MCF 10A (cell line): ENCODE results near the gene IL17C. TPM values are rescaled to one million over a fixed set of nuclear protein-coding genes. Genes with fewer than 3 reads are reported as not detected.

Experiments
- BruUV-seq: library from RNA; stranded (reverse); fragments of 400-500 nt; replicated peaks from 2 replicates; lab custom pipeline; 2021; lab: Mats Ljungman, UMichigan
- CTCF ChIA-PET: fragments of 300-600 bp; sonication (Branson Sonifier 250); formaldehyde crosslinking; extraction: SDS; loops from one replicate; lab custom pipeline; 2021; ENCODE audit warnings: antibody characterized with exemption, inconsistent platforms; lab: Yijun Ruan, JAX
- POLR2A ChIA-PET: fragments of 300-600, 350-650 bp; sonication (Branson Sonifier 250); formaldehyde crosslinking; extraction: SDS; loops from one replicate; lab custom pipeline; 2020; ENCODE audit warnings: antibody characterized with exemption, inconsistent platforms; lab: Yijun Ruan, JAX
- DNase-seq: peaks from one replicate; pipeline ENCODE4 v3.0.0-alpha.2; 2018; ENCODE audit not compliant: unreplicated experiment
- H3K27ac Mint-ChIP-seq: one replicate; pipeline ENCODE4 v1.8.0; 2022; ENCODE audit warnings: mild to moderate bottlenecking, low read depth, mixed read lengths; ENCODE audit not compliant: unreplicated experiment
- H3K27me3 Mint-ChIP-seq: one replicate; pipeline ENCODE4 v1.8.0; 2022; ENCODE audit warnings: mixed read lengths; ENCODE audit not compliant: insufficient read depth, unreplicated experiment
- H3K36me3 Mint-ChIP-seq: one replicate; pipeline ENCODE4 v1.8.0; 2022; ENCODE audit warnings: mild to moderate bottlenecking, moderate library complexity, mixed read lengths; ENCODE audit not compliant: insufficient read depth, unreplicated experiment
- H3K4me1 Mint-ChIP-seq: one replicate; pipeline ENCODE4 v1.8.0; 2022; ENCODE audit warnings: mixed read lengths; ENCODE audit not compliant: insufficient read depth, unreplicated experiment
- H3K4me3 Mint-ChIP-seq: one replicate; pipeline ENCODE4 v1.8.0; 2022; ENCODE audit warnings: mild to moderate bottlenecking, moderate library complexity, mixed read lengths; ENCODE audit not compliant: unreplicated experiment
- H3K9me3 Mint-ChIP-seq: one replicate; pipeline ENCODE4 v1.8.0; 2022; ENCODE audit warnings: mixed read lengths; ENCODE audit not compliant: unreplicated experiment
- intact Hi-C: fragments of 100-400 bp; cut with micrococcal nuclease; formaldehyde crosslinking; loops from 2 replicates; pipeline ENCODE4 v1.14.1; 2022
- total RNA-seq: library from RNA; stranded (reverse); gene quantifications from 2 replicates; pipeline ENCODE4 v1.2.3, GENCODE V29; 2022
- TF ChIP-seq, protein P1 (sequence below): fragments of 200-600 bp; IDR thresholded peaks from one replicate; pipeline ENCODE4 v1.8.0; 2022; ENCODE audit warnings: antibody characterized with exemption, mild to moderate bottlenecking; ENCODE audit not compliant: unreplicated experiment

Gene IL17C
- total RNA-seq, 1 experiment from 2014 or later, result not detected

DNA sequence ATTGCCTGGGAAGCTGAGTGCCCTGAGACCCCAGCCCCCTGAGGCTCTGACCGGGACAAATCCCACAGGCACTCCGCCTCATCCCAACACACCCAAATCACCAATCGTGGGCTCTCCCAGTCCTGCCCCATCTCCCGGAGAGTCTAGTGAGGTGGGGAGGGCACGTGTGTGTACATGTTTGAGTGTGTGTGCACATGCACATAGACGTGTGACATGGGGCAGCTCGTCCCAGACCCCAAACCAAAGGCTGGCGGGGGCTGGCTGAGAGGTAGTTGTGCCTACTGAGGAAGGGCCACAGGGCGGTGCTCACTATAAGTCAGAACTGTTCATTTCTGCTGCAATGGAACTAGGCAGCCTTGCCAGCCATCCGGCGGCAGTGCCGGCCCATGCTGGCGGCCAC, 39.3 kb downstream of the IL17C start:
- Mint-ChIP-seq H3K36me3 (peaks cover 6% of the 10 kb centered on the region), H3K4me1 (no peaks in the 10 kb centered on the region), H3K27me3 (peaks cover 8% of the 10 kb centered on the region), H3K9me3 (no peaks in the 10 kb centered on the region), H3K27ac (no peak overlapping the region), H3K4me3 (no peak overlapping the region)
- DNase-seq, result no peak
- TF ChIP-seq, protein P1, sequence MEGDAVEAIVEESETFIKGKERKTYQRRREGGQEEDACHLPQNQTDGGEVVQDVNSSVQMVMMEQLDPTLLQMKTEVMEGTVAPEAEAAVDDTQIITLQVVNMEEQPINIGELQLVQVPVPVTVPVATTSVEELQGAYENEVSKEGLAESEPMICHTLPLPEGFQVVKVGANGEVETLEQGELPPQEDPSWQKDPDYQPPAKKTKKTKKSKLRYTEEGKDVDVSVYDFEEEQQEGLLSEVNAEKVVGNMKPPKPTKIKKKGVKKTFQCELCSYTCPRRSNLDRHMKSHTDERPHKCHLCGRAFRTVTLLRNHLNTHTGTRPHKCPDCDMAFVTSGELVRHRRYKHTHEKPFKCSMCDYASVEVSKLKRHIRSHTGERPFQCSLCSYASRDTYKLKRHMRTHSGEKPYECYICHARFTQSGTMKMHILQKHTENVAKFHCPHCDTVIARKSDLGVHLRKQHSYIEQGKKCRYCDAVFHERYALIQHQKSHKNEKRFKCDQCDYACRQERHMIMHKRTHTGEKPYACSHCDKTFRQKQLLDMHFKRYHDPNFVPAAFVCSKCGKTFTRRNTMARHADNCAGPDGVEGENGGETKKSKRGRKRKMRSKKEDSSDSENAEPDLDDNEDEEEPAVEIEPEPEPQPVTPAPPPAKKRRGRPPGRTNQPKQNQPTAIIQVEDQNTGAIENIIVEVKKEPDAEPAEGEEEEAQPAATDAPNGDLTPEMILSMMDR, result no peak
- POLR2A ChIA-PET, result no interaction called here
- no TSS peak for BruUV-seq
- intact Hi-C loops, result no loop called here
- CTCF ChIA-PET, result no interaction called here

GRCh38 chr16:88678224-88678979, 40.0 kb downstream of the IL17C start:
- BruUV-seq, result no TSS peak
- intact Hi-C loops, result no loop called here
- DNase-seq, result no peak
- H3K27me3 Mint-ChIP-seq, result peaks cover 11% of the 10 kb centered on the region
- TF ChIP-seq, protein P1, result no peak
- peaks cover 6% of the 10 kb centered on the region for H3K36me3 Mint-ChIP-seq
- no peak overlapping the region for H3K27ac Mint-ChIP-seq
- H3K4me1 Mint-ChIP-seq, result no peaks in the 10 kb centered on the region
- no peaks in the 10 kb centered on the region for H3K9me3 Mint-ChIP-seq
- POLR2A ChIA-PET, result no interaction called here
- no peak overlapping the region for H3K4me3 Mint-ChIP-seq
- CTCF ChIA-PET, result no interaction called here

DNA sequence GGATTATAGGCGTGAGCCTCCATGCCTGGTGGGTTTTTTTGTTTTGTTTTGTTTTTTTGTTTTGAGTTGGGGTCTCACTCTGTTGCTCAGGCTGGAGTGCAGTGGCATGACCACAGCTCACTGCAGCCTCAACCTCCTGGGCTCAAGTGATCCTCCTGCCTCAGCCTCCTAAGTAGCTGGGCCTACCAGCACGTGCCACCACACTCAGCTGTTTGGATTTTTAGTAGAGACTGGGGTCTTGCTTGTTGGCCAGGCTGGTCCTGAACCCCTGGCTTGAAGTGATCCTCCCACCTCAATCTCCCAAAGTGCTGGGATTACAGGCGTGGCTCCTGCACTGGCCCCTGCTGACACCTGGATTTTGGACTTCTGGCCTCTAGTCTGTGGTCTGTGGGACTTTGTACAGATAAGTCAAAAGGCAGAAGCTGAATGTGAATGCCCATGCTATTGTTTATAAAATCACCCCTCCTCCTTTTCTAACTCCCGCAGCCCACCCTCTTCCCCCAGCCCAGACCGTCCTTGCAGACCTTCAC, 42.2 kb downstream of the IL17C start:
- Mint-ChIP-seq H3K4me3 (no peak overlapping the region), H3K27ac (no peak overlapping the region), H3K36me3 (peaks cover 6% of the 10 kb centered on the region), H3K9me3 (no peaks in the 10 kb centered on the region), H3K4me1 (no peaks in the 10 kb centered on the region), H3K27me3 (peaks cover 22% of the 10 kb centered on the region)
- intact Hi-C loops, result no loop called here
- DNase-seq, result no peak
- no TSS peak for BruUV-seq
- TF ChIP-seq, protein P1, result no peak
- ChIA-PET POLR2A (no interaction called here), CTCF (no interaction called here)

DNA sequence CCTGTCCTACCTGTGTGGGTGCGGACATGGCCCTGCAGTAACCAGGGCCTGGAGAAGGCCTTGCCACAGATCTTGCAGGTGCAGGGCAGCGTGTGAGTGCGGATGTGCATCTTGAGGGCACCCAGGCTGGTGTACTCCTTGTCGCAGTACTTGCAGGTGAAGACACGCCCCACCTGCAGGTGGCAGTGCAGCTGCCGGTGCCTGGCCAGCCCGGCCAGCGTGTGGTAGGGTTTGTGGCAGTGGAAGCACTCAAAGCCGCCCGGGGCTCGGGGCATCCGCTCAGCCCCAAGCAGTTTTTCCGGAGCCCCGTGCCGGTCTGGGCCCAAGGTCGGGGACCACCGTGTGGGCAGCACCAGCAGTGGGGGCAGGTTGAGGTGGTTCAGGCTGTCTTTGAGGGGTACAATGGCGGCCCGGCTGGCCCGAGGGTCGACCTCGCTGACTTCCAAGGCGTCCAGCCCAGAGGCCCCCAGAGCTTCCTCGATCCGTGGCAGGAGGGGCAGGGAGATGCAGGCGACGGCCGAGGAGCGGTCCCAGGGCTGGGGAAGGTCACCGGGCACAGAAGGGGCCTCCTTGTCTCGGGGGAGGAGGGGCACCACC, 42.8 kb downstream of the IL17C start:
- ChIA-PET CTCF (no interaction called here), POLR2A (no interaction called here)
- no peak overlapping the region for H3K4me3 Mint-ChIP-seq
- peaks cover 6% of the 10 kb centered on the region for H3K36me3 Mint-ChIP-seq
- peak; percentile 34 for DNase-seq
- H3K27me3 Mint-ChIP-seq, result peaks cover 22% of the 10 kb centered on the region
- intact Hi-C loops, result no loop called here
- no TSS peak for BruUV-seq
- no peaks in the 10 kb centered on the region for H3K4me1 Mint-ChIP-seq
- TF ChIP-seq, protein P1, result peak; percentile 13
- no peak overlapping the region for H3K27ac Mint-ChIP-seq
- no peaks in the 10 kb centered on the region for H3K9me3 Mint-ChIP-seq
